GM12865 (cell line): ENCODE measurements around the gene NXPH3.

Experiments used
- DNase-seq: peaks from one replicate; pipeline ENCODE4 v3.0.0; 2010; ENCODE audit warnings: low read depth
- H3K4me3 ChIP-seq: 2 replicates; pipeline ENCODE4 v1.5.1; 2011; ENCODE audit warnings: mild to moderate bottlenecking, low read depth, low read length, control low read depth
- TF ChIP-seq, protein P1 (sequence below): IDR thresholded peaks from 2 replicates; pipeline ENCODE4 v1.5.1; 2011; ENCODE audit warnings: low read length, control low read depth, low read depth, inconsistent platforms; ENCODE audit not compliant: insufficient read depth; ENCODE audit errors: missing control alignments

NXPH3 gene

DNA sequence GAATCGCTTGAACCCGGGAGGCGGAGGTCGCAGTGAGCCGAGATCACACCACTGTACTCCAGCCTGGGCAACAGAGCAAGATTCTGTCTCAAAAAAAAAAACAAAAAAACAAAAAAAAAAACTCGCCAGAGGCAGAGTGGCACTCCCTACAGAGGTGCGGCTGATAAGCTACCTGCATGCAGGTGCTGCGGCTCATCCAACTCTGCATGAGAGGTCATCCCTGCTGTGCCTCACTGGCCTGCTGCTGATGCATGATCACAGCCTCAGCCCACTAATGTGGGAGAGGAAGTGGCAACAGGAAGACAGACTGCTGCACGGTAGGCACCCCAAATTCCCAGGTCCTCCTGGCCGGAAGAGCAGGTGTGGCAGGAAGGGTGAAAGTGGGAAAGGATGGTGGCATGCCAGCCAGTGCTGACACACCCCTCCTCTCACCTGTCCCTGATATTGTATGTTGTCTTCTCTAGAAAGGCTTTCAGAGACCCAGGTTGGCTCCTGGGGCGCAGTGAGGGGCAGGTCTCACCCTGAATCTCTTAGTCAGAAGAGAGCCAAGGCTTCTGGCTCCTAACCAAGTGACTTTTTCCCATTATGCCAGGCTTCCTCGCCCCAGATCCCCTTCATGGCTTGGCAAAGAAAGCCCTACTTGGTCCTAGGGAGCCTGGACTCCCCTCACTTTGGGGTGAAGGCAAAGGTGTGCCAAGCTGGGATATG is 11.8 kb downstream of the NXPH3 start:
- no peak for DNase-seq
- TF ChIP-seq, protein P1, sequence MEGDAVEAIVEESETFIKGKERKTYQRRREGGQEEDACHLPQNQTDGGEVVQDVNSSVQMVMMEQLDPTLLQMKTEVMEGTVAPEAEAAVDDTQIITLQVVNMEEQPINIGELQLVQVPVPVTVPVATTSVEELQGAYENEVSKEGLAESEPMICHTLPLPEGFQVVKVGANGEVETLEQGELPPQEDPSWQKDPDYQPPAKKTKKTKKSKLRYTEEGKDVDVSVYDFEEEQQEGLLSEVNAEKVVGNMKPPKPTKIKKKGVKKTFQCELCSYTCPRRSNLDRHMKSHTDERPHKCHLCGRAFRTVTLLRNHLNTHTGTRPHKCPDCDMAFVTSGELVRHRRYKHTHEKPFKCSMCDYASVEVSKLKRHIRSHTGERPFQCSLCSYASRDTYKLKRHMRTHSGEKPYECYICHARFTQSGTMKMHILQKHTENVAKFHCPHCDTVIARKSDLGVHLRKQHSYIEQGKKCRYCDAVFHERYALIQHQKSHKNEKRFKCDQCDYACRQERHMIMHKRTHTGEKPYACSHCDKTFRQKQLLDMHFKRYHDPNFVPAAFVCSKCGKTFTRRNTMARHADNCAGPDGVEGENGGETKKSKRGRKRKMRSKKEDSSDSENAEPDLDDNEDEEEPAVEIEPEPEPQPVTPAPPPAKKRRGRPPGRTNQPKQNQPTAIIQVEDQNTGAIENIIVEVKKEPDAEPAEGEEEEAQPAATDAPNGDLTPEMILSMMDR: no peak
- no peak overlapping the region for H3K4me3 ChIP-seq

DNA sequence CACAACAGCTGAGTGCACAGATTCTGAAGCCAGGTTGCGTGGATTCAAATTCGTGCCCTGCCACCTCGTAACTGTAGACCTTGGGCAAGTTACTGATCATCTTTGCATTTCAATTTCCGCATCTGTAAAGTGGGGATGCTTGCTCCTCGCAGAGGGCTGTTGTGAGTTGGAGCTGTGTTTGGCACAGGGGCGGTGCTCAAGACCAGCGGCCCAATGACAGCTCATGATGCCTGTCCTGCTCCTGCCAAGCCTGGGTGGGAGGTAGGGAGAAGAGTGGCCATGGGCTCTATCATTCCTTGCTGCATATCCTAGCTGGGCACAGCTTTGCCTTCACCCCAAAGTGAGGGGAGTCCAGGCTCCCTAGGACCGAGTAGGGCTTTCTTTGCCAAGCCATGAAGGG is 12.6 kb downstream of the NXPH3 start:
- H3K4me3 ChIP-seq: no peak overlapping the region
- no peak for DNase-seq
- TF ChIP-seq, protein P1: no peak

DNA sequence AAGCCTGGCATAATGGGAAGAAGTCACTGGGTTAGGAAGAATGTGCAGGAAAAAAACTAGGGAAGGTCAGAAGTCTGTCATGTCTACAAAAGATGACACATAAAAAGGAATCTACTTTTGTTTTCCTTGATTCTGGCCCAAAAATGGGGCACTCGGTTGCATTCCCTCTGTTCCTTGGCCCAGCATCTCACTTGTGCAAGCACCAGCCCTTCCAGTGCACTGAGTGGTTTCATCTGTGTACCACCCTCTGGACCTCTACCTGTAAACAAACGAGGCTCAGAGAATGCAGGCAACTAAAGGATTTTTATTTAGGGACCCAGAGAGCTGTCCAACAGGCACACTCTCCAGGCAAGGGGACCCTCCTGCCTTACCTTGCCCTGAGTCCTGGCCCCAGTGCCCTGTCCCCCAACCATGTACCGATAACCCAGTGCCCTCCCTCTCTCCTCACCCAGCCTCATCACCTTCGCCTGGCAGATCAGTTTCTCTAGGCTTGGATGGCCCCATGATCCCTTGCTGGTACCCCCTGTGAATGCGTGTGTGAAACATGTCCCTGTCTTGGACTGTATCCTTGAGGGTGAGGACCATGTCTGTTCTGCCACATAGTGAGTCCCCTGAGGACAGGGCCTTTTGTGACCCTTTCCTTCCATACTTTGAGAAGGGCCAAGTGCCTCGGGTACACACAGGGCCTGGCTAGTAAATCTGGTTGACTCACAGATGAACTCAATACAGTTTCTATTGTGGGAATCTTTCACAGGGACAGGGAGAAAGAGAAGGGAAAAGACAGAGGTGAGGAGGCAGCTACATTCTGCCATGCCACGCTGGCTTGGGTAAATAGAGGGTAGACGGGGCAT is 13.3 kb downstream of the NXPH3 start:
- H3K4me3 ChIP-seq: no peak overlapping the region
- TF ChIP-seq, protein P1: no peak
- DNase-seq: no peak

DNA sequence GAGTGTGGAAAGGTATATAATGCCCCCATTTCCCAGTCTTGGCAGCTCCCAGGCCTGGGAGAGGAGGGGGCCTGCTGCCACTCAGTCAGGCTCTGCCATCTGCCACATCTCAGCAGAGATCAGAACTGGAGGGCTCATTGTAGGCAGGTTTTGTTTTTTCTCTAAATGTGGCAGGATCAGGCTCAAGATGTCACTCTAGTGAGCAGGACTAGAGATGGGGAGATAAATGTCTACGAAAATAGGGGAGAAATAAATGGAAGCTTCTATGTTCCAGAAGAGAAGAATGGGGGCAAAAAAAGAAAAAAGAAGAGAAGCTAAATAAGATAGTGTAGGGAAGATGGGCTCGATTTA is 13.9 kb downstream of the NXPH3 start:
- no peak overlapping the region for H3K4me3 ChIP-seq
- TF ChIP-seq, protein P1: no peak
- no peak for DNase-seq

DNA sequence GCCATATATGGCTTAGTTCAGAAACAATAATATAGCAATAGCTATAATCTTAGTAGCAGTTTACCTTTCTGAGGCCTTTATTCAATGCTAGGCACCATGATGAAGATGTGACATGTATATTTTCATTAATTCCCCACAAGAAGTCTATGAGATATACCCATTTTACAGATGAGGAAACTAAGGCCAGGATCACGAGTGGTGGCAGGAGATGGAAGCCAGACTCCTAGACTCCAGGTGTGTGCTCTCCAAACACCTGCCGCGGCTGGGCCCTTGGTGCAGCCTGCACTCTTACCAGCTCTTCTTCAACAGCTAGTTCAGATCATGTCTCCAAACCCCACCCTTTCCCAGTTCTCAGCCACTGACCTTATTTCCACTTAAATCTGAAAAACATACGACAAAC is 15.2 kb downstream of the NXPH3 start:
- H3K4me3 ChIP-seq: no peak overlapping the region
- TF ChIP-seq, protein P1: no peak
- no peak for DNase-seq

DNA sequence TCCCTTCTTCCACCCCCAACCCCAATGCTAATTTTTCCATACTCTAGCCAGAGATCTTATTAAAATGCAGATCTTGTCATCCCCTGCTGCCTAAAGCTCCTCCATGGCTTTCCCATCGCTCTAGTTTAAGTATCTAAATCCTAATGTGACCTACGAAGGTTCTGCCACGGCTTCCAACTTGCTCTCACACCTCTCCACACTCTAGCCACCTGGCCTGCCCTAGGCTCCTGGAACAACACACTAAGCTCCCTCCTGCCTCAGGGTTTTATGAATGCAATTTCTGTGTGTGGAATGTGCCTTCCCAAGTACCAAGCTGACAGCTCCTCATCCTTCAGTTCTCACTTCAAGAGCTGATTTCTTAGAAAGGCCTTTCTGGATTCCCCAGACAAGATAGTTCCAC is 16.6 kb downstream of the NXPH3 start:
- DNase-seq: no peak
- no peak overlapping the region for H3K4me3 ChIP-seq
- TF ChIP-seq, protein P1: no peak
